Right lobe of liver (tissue), 6 donors: ENCODE measurements around the gene SBF1. TPM values are rescaled to one million over a fixed set of nuclear protein-coding genes. Genes with fewer than 3 reads are reported as not detected.

Experiments
- ATAC-seq, 4 donors: fragments of 200-7000 bp; cut with Tn5 transposase; one replicate each; pipeline ENCODE4 v1.9.1; 2020; ENCODE audit warnings: mild to moderate bottlenecking in 4 of 4, moderate library complexity in 4 of 4
- DNase-seq, 3 donors: peaks; one replicate each; pipeline ENCODE4 v3.0.0-alpha.2; 2020
- H3K27ac ChIP-seq, 3 donors: fragments of 200-600 bp; one replicate each; pipeline ENCODE4 v1.8.0; 2022
- H3K27me3 ChIP-seq, 2 donors: fragments of 200-600 bp; one replicate each; pipeline ENCODE4 v1.8.0; 2022
- H3K36me3 ChIP-seq, 4 donors: fragments of 200-600 bp; sonication (generic) in 1 of 4; one replicate each; pipeline versions ENCODE4 v1.5.1 to v1.8.0; 2017 to 2022; ENCODE audit warnings: control low read depth in 1 of 4
- H3K4me1 ChIP-seq, 4 donors: fragments of 200-600 bp; sonication (generic) in 1 of 4; one replicate each; pipeline versions ENCODE4 v1.5.1 to v1.8.0; 2017 to 2022; ENCODE audit warnings: control low read depth in 1 of 4
- H3K4me3 ChIP-seq, 3 donors: fragments of 200-600 bp; one replicate each; pipeline ENCODE4 v1.8.0; 2022
- H3K9me3 ChIP-seq, 4 donors: fragments of 200-600 bp; sonication (generic) in 1 of 4; one replicate each; pipeline versions ENCODE4 v1.5.1 to v1.8.0; 2017 to 2022; ENCODE audit warnings: control low read depth in 1 of 4
- CTCF ChIP-seq, 4 donors: fragments of 200-600 bp in 3 of 4; fragments of 450-650 bp in 1 of 4; IDR thresholded peaks; one replicate each; pipeline versions ENCODE4 v1.5.1 to v1.8.0; 2016 to 2022; ENCODE audit warnings: antibody characterized with exemption in 4 of 4, mild to moderate bottlenecking in 2 of 4
- POLR2A ChIP-seq: fragments of 450-650 bp; IDR thresholded peaks from one replicate; pipeline ENCODE4 v1.6.1; 2017; ENCODE audit warnings: antibody characterized with exemption, mild to moderate bottlenecking
- WGBS: methylation state at CpG from one replicate; pipeline ENCODE4 v1.1.6; 2018; ENCODE audit warnings: low coverage, low lambda C conversion rate; ENCODE audit not compliant: insufficient coverage; ENCODE audit errors: missing lambda C conversion rate; 5-methylcytosine and 5-hydroxymethylcytosine counted together
- intact Hi-C, 2 donors: fragments of 100-400 bp; cut with DNase I; formaldehyde crosslinking; loops; one replicate each; pipeline versions ENCODE4 v1.11.2 to v1.14.1; 2022
- total RNA-seq, 6 experiments: library from RNA; depleted of rRNA in 2 of 6; stranded (reverse); fragments of >200 nt in 2 of 6; fragmentation: NEBNext Ultra II Directional in 3 of 6; extraction: Animal tissue kit (Norgen Biotek cat#: 25700) in 3 of 6; gene quantifications; one replicate each; pipeline versions ENCODE4 v1.1.0 to v1.2.4, GENCODE V29; 2016 to 2023
- donor health status: DM: no; HTN: yes; CAD: no.
- donor health status: DM: no; HTN: no; CAD: no.
- donor health status: DM: no; HTN: no; CAD: no.
- donor health status: DM: no; HTN: yes; CAD: no.
- donor health status: DM: no; HTN: yes; CAD: no.

SBF1 gene
- total RNA-seq, 6 experiments from 2014 or later, result 18.3 to 28.9 (median 22.8) TPM

- no peaks in the 10 kb centered on the region for H3K27me3 ChIP-seq
- 0% methylated on average over 1 of the region's 24 CpGs for WGBS
- DNase-seq (no peak), ATAC-seq (no peak)
- intact Hi-C loops, result no loop called here
- H3K4me1 ChIP-seq, result no peaks in the 10 kb centered on the region
- H3K4me3 ChIP-seq, result no peak overlapping the region
- peaks cover 4 to 76% (median 48%) of the 10 kb centered on the region in 4 donors for H3K36me3 ChIP-seq
- TF ChIP-seq POLR2A, result no peak
- no peak for TF ChIP-seq CTCF (IDR thresholded peaks at IDR 0.05)
- no peaks in the 10 kb centered on the region for H3K9me3 ChIP-seq
- H3K27ac ChIP-seq, result no peak overlapping the region
These were observed 10.4 kb downstream of the SBF1 start for GRCh38 chr22:50464451-50464850.

DNA sequence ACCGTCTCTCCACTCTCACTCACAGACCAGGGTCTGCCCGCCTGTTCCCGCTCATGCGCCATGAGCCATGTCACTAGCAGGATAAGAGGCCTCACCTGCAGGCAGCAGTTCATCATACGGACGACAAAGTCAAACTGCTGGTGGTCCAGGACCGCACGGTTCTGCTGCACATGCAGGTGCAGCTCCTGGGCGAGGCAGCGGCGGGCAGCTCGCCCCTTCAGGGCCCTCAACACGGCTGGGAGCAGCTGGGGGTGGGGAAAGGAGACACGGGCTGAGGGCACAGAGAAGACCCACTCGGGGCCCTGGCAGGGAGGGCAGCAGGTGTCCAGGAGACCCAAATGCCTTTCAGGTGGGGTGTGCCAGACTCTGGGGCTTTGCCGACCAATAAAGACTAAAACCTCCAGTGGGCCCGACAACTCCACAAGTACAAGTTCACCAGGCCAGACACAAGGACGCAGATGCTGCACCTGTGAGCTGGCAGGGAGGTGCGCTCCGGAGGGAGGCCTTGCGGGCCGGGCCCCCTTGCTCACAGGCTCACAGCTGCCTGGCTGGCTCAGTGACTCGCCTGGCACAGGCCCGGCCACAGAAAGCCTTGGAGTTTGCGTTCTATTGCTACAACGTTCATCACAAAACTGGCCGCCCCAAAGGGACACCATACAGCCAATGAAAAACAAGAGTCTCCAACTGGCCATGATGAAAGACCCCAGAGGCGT lies 11.5 kb downstream of the SBF1 start:
- Histone ChIP-seq H3K9me3 (no peaks in the 10 kb centered on the region), H3K27ac (no peak overlapping the region), H3K27me3 (no peaks in the 10 kb centered on the region), H3K4me1 (no peaks in the 10 kb centered on the region), H3K36me3 (peaks cover 4 to 79% (median 48%) of the 10 kb centered on the region in 4 donors), H3K4me3 (no peak overlapping the region)
- DNase-seq, result no peak
- 93% methylated on average over 11 of the region's 28 CpGs for WGBS
- intact Hi-C loops, result no loop called here
- ATAC-seq, result no peak
- TF ChIP-seq CTCF (IDR thresholded peaks at IDR 0.05) (no peak), POLR2A (no peak)

DNA sequence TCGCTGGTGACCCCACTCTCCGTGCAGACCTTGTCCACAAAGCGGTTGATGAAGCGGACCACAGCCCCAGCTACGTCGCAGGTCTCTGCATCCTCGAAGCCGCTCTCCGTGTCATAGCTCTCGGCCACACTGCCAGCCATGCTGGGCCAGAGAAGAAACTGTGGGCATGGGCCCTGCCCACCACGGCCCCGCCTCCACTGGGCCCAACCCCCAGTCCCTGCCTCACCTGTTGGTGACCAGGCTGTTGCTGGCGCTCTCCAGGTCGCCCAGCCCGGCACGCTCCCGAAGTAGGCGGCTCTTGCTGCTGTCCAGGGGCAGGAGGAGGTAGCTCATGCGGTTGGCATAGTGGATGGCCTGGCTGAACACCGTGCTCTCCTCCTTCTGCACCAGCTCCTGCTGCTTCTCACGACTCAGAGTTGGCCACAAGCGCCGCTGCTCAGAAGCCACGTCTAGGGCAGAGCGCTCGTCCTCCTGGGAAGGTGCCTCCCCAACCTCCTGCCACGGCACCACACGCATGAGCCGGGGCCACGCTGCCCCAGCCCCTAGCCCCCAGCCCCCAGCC lies 12.8 kb downstream of the SBF1 start:
- H3K27me3 ChIP-seq, result no peaks in the 10 kb centered on the region

DNA sequence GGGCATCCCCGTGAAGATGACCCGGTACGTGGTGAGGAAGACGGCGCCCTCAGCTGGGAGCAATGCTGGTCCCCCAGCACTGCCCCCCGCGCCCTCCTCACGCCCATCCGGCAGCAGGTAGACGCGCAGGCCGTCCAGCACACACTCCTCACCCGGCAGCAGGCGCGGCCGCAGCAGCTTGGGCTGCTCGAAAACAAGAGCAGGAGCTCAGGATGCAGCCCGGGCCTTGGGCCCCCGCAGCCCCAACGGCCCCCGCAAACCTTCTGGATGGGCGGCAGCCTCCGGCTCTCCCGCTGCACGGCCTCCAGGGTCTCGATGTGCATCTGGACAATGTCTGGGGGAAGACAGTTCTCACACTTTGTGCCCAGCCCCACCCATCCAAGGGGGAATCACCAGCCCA lies 13.3 kb downstream of the SBF1 start:
- Histone ChIP-seq H3K4me1 (no peaks in the 10 kb centered on the region), H3K27me3 (no peaks in the 10 kb centered on the region), H3K4me3 (no peak overlapping the region), H3K36me3 (peaks cover 4 to 74% (median 42%) of the 10 kb centered on the region in 4 donors), H3K9me3 (no peaks in the 10 kb centered on the region), H3K27ac (no peak overlapping the region)
- intact Hi-C loops, result no loop called here
- no peak for ATAC-seq
- no peak for DNase-seq
- no peak for TF ChIP-seq POLR2A
- no peak for TF ChIP-seq CTCF (IDR thresholded peaks at IDR 0.05)
- 100% methylated on average over 4 of the region's 26 CpGs for WGBS

More for the DNA sequence above, 12.8 kb downstream of the SBF1 start:
- no peaks in the 10 kb centered on the region for H3K9me3 ChIP-seq
- peaks cover 4 to 79% (median 44%) of the 10 kb centered on the region in 4 donors for H3K36me3 ChIP-seq
- TF ChIP-seq POLR2A, result no peak
- TF ChIP-seq CTCF (IDR thresholded peaks at IDR 0.05), result no peak
- whole genome bisulfite sequencing, result 91% methylated on average over 12 of the region's 30 CpGs
- H3K4me1 ChIP-seq, result no peaks in the 10 kb centered on the region
- H3K27ac ChIP-seq, result no peak overlapping the region
- intact Hi-C loops, result no loop called here
- no peak overlapping the region for H3K4me3 ChIP-seq
- ATAC-seq, result no peak
- DNase-seq, result no peak
